Fibroblast of lung (primary cell): ENCODE data around the gene LRRFIP1. TPM values are rescaled to one million over a fixed set of nuclear protein-coding genes. Genes with fewer than 3 reads are reported as not detected.

Source experiments
- DNase-seq, 2 donors: peaks; one replicate each; pipeline versions ENCODE4 v3.0.0 to v3.0.0-alpha.2; 2010; ENCODE audit warnings: low read depth in 2 of 2
- H2AFZ ChIP-seq: 2 replicates; pipeline ENCODE4 v1.5.1; 2012; ENCODE audit warnings: low read length, control low read depth, inconsistent platforms
- H3K27ac ChIP-seq: 2 replicates; pipeline ENCODE4 v1.5.1; 2011; ENCODE audit warnings: low read length, control low read depth; ENCODE audit not compliant: insufficient read depth
- H3K27me3 ChIP-seq: 2 replicates; pipeline ENCODE4 v1.5.1; 2011; ENCODE audit warnings: mild to moderate bottlenecking, low read length; ENCODE audit not compliant: control insufficient read depth, insufficient read depth
- H3K36me3 ChIP-seq: 2 replicates; pipeline ENCODE4 v1.5.1; 2011; ENCODE audit warnings: low read length; ENCODE audit not compliant: control insufficient read depth, insufficient read depth
- H3K4me1 ChIP-seq: 2 replicates; pipeline ENCODE4 v1.5.1; 2011; ENCODE audit warnings: low read length; ENCODE audit not compliant: control insufficient read depth, insufficient read depth; ENCODE audit errors: extremely low read depth
- H3K4me2 ChIP-seq: 2 replicates; pipeline ENCODE4 v1.5.1; 2011; ENCODE audit warnings: low read length, control low read depth; ENCODE audit not compliant: insufficient read depth; ENCODE audit errors: extremely low read depth
- H3K4me3 ChIP-seq, 4 experiments: fragments of 200-600 bp in 1 of 4; sonication (generic) in 1 of 4; replicated peaks in 1 of 4; 2 replicates each; pipeline ENCODE4 v1.5.1; 2011 to 2016; ENCODE audit warnings: low read length in 4 of 4, low read depth in 3 of 4, mild to moderate bottlenecking in 3 of 4, control low read depth in 2 of 4, inconsistent platforms in 1 of 4, mixed read lengths in 1 of 4; ENCODE audit not compliant: insufficient read depth in 1 of 4; ENCODE audit errors: control extremely low read depth in 1 of 4
- H3K79me2 ChIP-seq: 2 replicates; pipeline ENCODE4 v1.5.1; 2012; ENCODE audit warnings: mild to moderate bottlenecking, low read length, inconsistent platforms; ENCODE audit not compliant: control insufficient read depth, insufficient read depth
- H3K9ac ChIP-seq: 2 replicates; pipeline ENCODE4 v1.5.1; 2011; ENCODE audit warnings: mild to moderate bottlenecking, low read length, control low read depth; ENCODE audit not compliant: insufficient read depth
- H3K9me3 ChIP-seq: 2 replicates; pipeline ENCODE4 v1.5.1; 2012; ENCODE audit warnings: low read depth, low read length; ENCODE audit not compliant: control insufficient read depth, insufficient read depth
- H4K20me1 ChIP-seq: 2 replicates; pipeline ENCODE4 v1.5.1; 2011; ENCODE audit warnings: low read length; ENCODE audit not compliant: control insufficient read depth, insufficient read depth; ENCODE audit errors: extremely low read depth
- EZH2 ChIP-seq: IDR thresholded peaks from 2 replicates; pipeline ENCODE4 v1.5.1; 2012; ENCODE audit warnings: low read length, control low read depth, mild to moderate bottlenecking; ENCODE audit errors: missing control alignments
- polyA plus RNA-seq, 2 donors: library from polyadenylated mRNA; depleted of rRNA in 1 of 2; stranded (reverse) in 1 of 2; unstranded in 1 of 2; fragments of >200 nt; gene quantifications; 2 replicates each; pipeline ENCODE4 v1.2.1, GENCODE V29; 2011 to 2012; ENCODE audit warnings: missing spikeins in 1 of 2
- total RNA-seq: library from RNA; depleted of rRNA; stranded (reverse); fragments of >200 nt; gene quantifications from 2 replicates; pipeline ENCODE4 v1.2.1, GENCODE V29; 2014
- TF ChIP-seq, protein P1 (sequence below), 2 donors: IDR thresholded peaks in 1 of 2; conservative IDR thresholded peaks in 1 of 2; 1 replicate in 1 of 2; 2 replicates in 1 of 2; pipeline ENCODE4 v1.5.1; 2011 to 2012; ENCODE audit warnings: low read length in 2 of 2, control low read depth in 1 of 2, inconsistent platforms in 1 of 2, low read depth in 1 of 2, mild to moderate bottlenecking in 1 of 2

Gene LRRFIP1
- total and polyA plus RNA-seq, 2 donors (not counting 1 experiment from before 2014, with no cell fraction given) = 58.1 to 113 TPM

DNA sequence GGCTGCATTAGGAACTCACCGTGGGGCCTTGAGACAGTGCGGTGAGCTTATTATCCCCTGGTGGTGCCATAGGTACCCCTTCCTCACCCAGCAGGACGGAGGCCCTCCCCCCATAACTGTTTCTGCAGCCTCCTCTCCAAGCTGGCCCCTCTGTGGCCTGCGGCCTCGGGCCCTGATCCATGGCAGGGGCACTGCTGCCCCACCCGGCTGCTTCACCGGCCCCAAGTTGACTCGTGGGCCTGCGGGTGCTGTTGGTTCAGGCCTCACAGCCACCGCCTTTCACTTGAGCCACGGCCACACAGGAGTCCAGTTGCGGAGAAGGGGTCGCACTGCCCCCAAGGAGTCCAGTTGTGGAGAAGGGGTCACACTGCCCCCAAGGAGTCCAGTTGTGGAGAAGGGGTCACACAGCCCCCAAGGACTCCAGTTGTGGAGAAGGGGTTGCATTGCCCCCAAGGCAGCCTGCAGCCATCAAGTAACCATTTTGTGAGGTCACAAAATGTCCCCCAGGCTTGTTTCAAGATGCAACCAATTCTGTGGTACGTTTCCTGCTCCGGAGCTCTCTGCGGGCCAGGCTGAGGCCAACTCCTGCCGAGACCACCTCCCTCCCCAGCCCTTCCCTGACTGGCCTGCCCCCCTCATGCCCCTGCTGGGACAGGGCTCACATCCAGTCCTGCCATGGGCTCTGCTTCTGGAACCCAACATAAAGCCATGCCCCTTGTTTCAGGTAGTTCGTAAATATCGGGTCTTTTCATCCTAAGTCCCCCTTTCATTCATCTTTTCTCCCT lies 4.6 kb downstream of the LRRFIP1 start:
- Histone ChIP-seq H4K20me1 (no peaks in the 10 kb centered on the region), H3K4me3 (no peak overlapping the region), H3K36me3 (peaks cover 1% of the 10 kb centered on the region), H3K27ac (no peak overlapping the region), H3K4me1 (no peaks in the 10 kb centered on the region), H3K9ac (no peak overlapping the region), H3K27me3 (no peaks in the 10 kb centered on the region), H3K79me2 (peaks cover 2% of the 10 kb centered on the region), H3K4me2 (no peak overlapping the region), H3K9me3 (no peaks in the 10 kb centered on the region), H2AFZ (no peak overlapping the region)
- DNase-seq = no peak
- TF ChIP-seq EZH2 = no peak
- TF ChIP-seq, protein P1, sequence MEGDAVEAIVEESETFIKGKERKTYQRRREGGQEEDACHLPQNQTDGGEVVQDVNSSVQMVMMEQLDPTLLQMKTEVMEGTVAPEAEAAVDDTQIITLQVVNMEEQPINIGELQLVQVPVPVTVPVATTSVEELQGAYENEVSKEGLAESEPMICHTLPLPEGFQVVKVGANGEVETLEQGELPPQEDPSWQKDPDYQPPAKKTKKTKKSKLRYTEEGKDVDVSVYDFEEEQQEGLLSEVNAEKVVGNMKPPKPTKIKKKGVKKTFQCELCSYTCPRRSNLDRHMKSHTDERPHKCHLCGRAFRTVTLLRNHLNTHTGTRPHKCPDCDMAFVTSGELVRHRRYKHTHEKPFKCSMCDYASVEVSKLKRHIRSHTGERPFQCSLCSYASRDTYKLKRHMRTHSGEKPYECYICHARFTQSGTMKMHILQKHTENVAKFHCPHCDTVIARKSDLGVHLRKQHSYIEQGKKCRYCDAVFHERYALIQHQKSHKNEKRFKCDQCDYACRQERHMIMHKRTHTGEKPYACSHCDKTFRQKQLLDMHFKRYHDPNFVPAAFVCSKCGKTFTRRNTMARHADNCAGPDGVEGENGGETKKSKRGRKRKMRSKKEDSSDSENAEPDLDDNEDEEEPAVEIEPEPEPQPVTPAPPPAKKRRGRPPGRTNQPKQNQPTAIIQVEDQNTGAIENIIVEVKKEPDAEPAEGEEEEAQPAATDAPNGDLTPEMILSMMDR (conservative IDR thresholded peaks at IDR 0.05 in 1 of 2, IDR thresholded peaks at IDR 0.05 in 1 of 2; ENCODE audit: low read depth in 1 of 2, low read length in 2 of 2) = no peak

DNA sequence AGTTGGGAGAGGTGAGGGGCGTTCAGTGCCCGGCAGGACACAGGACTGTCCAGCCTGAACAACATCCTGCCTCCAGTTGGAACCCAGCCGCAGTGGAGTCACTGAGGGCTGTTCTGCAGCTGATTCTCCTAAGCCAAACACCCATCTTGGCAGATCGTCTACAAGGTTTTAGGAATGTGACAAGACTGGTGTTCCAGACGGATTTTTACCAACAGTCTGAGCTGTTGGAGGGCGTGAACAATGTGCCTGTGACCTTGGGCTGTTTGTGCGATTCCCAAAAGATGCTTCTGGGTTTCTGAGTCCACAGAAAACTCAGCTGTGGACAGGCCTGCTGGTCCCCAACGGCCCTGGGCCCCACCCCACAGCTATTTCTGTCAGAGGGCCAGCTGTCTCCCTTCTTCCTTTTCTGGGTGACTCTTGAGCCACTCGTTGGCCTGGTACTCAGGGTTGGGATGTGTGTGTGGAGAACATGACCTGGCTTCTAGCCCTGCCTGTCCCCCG lies 5.7 kb downstream of the LRRFIP1 start:
- Histone ChIP-seq H3K36me3 (peaks cover 1% of the 10 kb centered on the region), H3K27ac (no peak overlapping the region), H3K4me3 (no peak overlapping the region), H3K4me2 (no peak overlapping the region), H3K4me1 (no peaks in the 10 kb centered on the region), H2AFZ (no peak overlapping the region), H3K27me3 (no peaks in the 10 kb centered on the region), H3K79me2 (peaks cover 2% of the 10 kb centered on the region), H3K9ac (no peak overlapping the region), H3K9me3 (no peaks in the 10 kb centered on the region), H4K20me1 (no peaks in the 10 kb centered on the region)
- no peak for DNase-seq
- TF ChIP-seq EZH2 = no peak
- TF ChIP-seq, protein P1 (conservative IDR thresholded peaks at IDR 0.05 in 1 of 2, IDR thresholded peaks at IDR 0.05 in 1 of 2; ENCODE audit: low read depth in 1 of 2, low read length in 2 of 2) = no peak

DNA sequence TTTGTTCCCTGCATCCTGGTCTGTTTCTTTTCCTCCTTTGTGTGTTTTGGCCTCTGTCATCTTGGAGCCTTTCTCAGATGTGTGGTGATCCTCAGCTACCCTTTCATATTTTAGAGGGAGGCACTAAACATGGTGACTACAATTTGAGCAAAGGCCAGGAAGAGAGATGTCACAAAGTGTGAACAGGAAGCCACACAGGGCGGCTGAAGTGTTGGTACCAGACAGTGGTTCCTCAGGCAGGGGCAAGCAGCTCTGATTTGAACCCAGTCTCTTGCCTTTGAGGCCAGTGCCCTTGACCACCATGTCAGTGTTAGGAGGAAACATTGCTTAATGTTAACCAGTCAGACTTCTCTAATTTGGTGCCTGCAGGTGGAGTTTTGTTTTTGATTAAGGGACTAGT lies 9.2 kb downstream of the LRRFIP1 start:
- Histone ChIP-seq H3K4me2 (no peak overlapping the region), H4K20me1 (no peaks in the 10 kb centered on the region), H3K79me2 (no peaks in the 10 kb centered on the region), H3K27me3 (no peaks in the 10 kb centered on the region), H2AFZ (no peak overlapping the region), H3K27ac (no peak overlapping the region), H3K9me3 (no peaks in the 10 kb centered on the region), H3K4me1 (no peaks in the 10 kb centered on the region), H3K36me3 (peaks cover 1% of the 10 kb centered on the region), H3K9ac (no peak overlapping the region), H3K4me3 (no peak overlapping the region)
- TF ChIP-seq, protein P1 (conservative IDR thresholded peaks at IDR 0.05 in 1 of 2, IDR thresholded peaks at IDR 0.05 in 1 of 2; ENCODE audit: low read depth in 1 of 2, low read length in 2 of 2) = no peak
- TF ChIP-seq EZH2 = no peak
- DNase-seq = no peak
